ENCODE measurements around the gene TEX44. TPM values are rescaled to one million over a fixed set of nuclear protein-coding genes. Genes with fewer than 3 reads are reported as not detected.

Gene TEX44
- total RNA-seq, 1 experiment from 2014 or later, result not detected

- H4K20me1 ChIP-seq (ENCODE audit: insufficient read depth), result no peaks in the 10 kb centered on the region
- POLR2A ChIA-PET, result interaction anchor here (0.9 to 7.0 kb wide), 10 partner anchors 9 to 288 kb away, joined by 3 to 97 read pairs (median 10); partner anchors contain the start of genes NCL and PTMA
- TSS peak; percentile 65 for BruUV-seq (replicated peaks)
- H3K27ac ChIP-seq (ENCODE audit: low read depth, low read length), result peak overlapping the region; percentile 99
- CTCF ChIA-PET, result interaction anchor here (0.8 to 6.1 kb wide), 11 partner anchors 9 to 288 kb away, joined by 3 to 162 read pairs (median 7); partner anchors contain the start of gene PTMA
- H3K36me3 ChIP-seq (ENCODE audit: control insufficient read depth in 1 of 2, insufficient read depth in 2 of 2, low read length in 2 of 2), result no peaks in the 10 kb centered on the region
- intact Hi-C loops (cut with micrococcal nuclease), result loop anchor here (1.0 to 5.0 kb wide), 4 partner anchors 31 to 175 kb away; partner anchors contain the start of gene COPS7B
- H3K4me2 ChIP-seq (ENCODE audit: low read length), result peak overlapping the region; percentile 83
- no peaks in the 10 kb centered on the region for H3K9me2 ChIP-seq (ENCODE audit: insufficient read depth)
- no peaks in the 10 kb centered on the region for H3K27me3 ChIP-seq (ENCODE audit: insufficient read depth, low read length)
- TF ChIP-seq POLR2AphosphoS5 (IDR thresholded peaks at IDR 0.05; ENCODE audit: low read depth, low read length) (peak; percentile 14; the same call in 1 of the 2 replicates), EZH2 (IDR thresholded peaks at IDR 0.05) (no peak)
- DNase-seq (ENCODE audit: low read depth, low spot score) (peak; percentile 86), ATAC-seq (peak; percentile 57)
- H3K4me3 ChIP-seq (replicated peaks in 1 of 2; ENCODE audit: low read depth in 1 of 2, low read length in 2 of 2), result peak overlapping the region; percentile 18 to 28
- H3K9ac ChIP-seq (ENCODE audit: low read length), result peak overlapping the region; percentile 84
- H3K79me2 ChIP-seq (ENCODE audit: insufficient read depth, low read length), result no peaks in the 10 kb centered on the region
- peaks cover 50 to 65% of the 10 kb centered on the region in 2 experiments for H3K4me1 ChIP-seq (ENCODE audit: control insufficient read depth in 1 of 2, insufficient read depth in 2 of 2, low read length in 2 of 2)
- H3K9me3 ChIP-seq (ENCODE audit: control insufficient read depth in 1 of 2, insufficient read depth in 1 of 2, low read depth in 1 of 2, low read length in 2 of 2), result no peaks in the 10 kb centered on the region
- no peak overlapping the region for H2AFZ ChIP-seq (ENCODE audit: low read depth, low read length, poor library complexity, severe bottlenecking)
- RAD21 ChIA-PET (ENCODE audit: low non-redundant PET in 1 of 2, low total read pairs in 2 of 2, uncharacterized antibody in 2 of 2, unreplicated experiment in 2 of 2), result interaction anchor here (0.7 to 1.8 kb wide), 10 partner anchors 9 to 103 kb away, joined by 3 to 11 read pairs (median 6); no protein-coding TSS in a partner anchor
These were observed 19.4 kb downstream of the TEX44 start for GRCh38 chr2:231612109-231612455.

GRCh38 chr2:231612456-231613330 lies 20.0 kb downstream of the TEX44 start:
- BruUV-seq (replicated peaks), result no TSS peak
- no peak overlapping the region for H2AFZ ChIP-seq (ENCODE audit: low read depth, low read length, poor library complexity, severe bottlenecking)
- no peak for TF ChIP-seq REST (IDR thresholded peaks at IDR 0.05; ENCODE audit: low read depth)
- no peak for TF ChIP-seq ATF3 (IDR thresholded peaks at IDR 0.05)
- TF ChIP-seq MAX (IDR thresholded peaks at IDR 0.05), result no peak
- no peak for TF ChIP-seq ZFX (IDR thresholded peaks at IDR 0.05)
- TF ChIP-seq EZH2 (IDR thresholded peaks at IDR 0.05), result no peak
- TF ChIP-seq EGR1 (IDR thresholded peaks at IDR 0.05; ENCODE audit: low read depth), result no peak
- TF ChIP-seq SP1 (IDR thresholded peaks at IDR 0.05; ENCODE audit: low read depth), result no peak
- peak in 2 of 3 experiments; percentile 90 to 96; a peak in 4 of 6 replicates for TF ChIP-seq CTCF (IDR thresholded peaks at IDR 0.05 in 2 of 3, conservative IDR thresholded peaks at IDR 0.05 in 1 of 3; ENCODE audit: borderline replicate concordance in 1 of 3, insufficient read depth in 1 of 3, low read depth in 2 of 3, low read length in 2 of 3)
- no peak for TF ChIP-seq SIN3A (IDR thresholded peaks at IDR 0.05; ENCODE audit: low read depth)

More at GRCh38 chr2:231612456-231613330, 20.0 kb downstream of the TEX44 start:
- H3K9me2 ChIP-seq (ENCODE audit: insufficient read depth), result no peaks in the 10 kb centered on the region
- ChIA-PET POLR2A (interaction anchor here (0.5 to 7.0 kb wide), 19 partner anchors 8 to 288 kb away, joined by 3 to 97 read pairs (median 5); partner anchors contain the start of genes NCL and PTMA), RAD21 (ENCODE audit: low non-redundant PET in 1 of 2, low total read pairs in 2 of 2, uncharacterized antibody in 2 of 2, unreplicated experiment in 2 of 2) (interaction anchor here (0.7 to 1.8 kb wide), 8 partner anchors 8 to 102 kb away, joined by 4 to 11 read pairs (median 8); no protein-coding TSS in a partner anchor), CTCF (interaction anchor here (0.9 to 6.1 kb wide), 19 partner anchors 8 to 183 kb away, joined by 3 to 162 read pairs (median 5); partner anchors contain the start of gene PTMA)
- H4K20me1 ChIP-seq (ENCODE audit: insufficient read depth), result no peaks in the 10 kb centered on the region
- H3K27me3 ChIP-seq (ENCODE audit: insufficient read depth, low read length), result no peaks in the 10 kb centered on the region
- peak overlapping the region; percentile 83 for H3K4me2 ChIP-seq (ENCODE audit: low read length)
- H3K27ac ChIP-seq (ENCODE audit: low read depth, low read length), result peak overlapping the region; percentile 99
- peak overlapping the region; percentile 84 for H3K9ac ChIP-seq (ENCODE audit: low read length)
- no peaks in the 10 kb centered on the region for H3K36me3 ChIP-seq (ENCODE audit: control insufficient read depth in 1 of 2, insufficient read depth in 2 of 2, low read length in 2 of 2)
- H3K4me3 ChIP-seq (replicated peaks in 1 of 2; ENCODE audit: low read depth in 1 of 2, low read length in 2 of 2), result peak overlapping the region; percentile 34 to 44
- peaks cover 57 to 71% of the 10 kb centered on the region in 2 experiments for H3K4me1 ChIP-seq (ENCODE audit: control insufficient read depth in 1 of 2, insufficient read depth in 2 of 2, low read length in 2 of 2)
- H3K79me2 ChIP-seq (ENCODE audit: insufficient read depth, low read length), result no peaks in the 10 kb centered on the region
- intact Hi-C loops (cut with micrococcal nuclease), result loop anchor here (1.0 to 5.0 kb wide), 4 partner anchors 30 to 175 kb away; partner anchors contain the start of gene COPS7B
- ATAC-seq, result peak; percentile 66
- H3K9me3 ChIP-seq (ENCODE audit: control insufficient read depth in 1 of 2, insufficient read depth in 1 of 2, low read depth in 1 of 2, low read length in 2 of 2), result no peaks in the 10 kb centered on the region
- DNase-seq (ENCODE audit: low read depth, low spot score), result peak; percentile 88
